IPS DF 6.9 (cell line): ENCODE measurements around the gene SBF2.

Experiments
- DNase-seq: peaks from one replicate; pipeline ENCODE4 v3.0.0-alpha.2; 2013; ENCODE audit warnings: low read depth, low spot score
- H3K27ac ChIP-seq: one replicate; pipeline ENCODE4 v1.5.1; 2013; ENCODE audit warnings: low read length, control low read depth
- H3K27me3 ChIP-seq: 2 replicates; pipeline ENCODE4 v1.6.1; 2013; ENCODE audit warnings: mild to moderate bottlenecking, low read length; ENCODE audit not compliant: control insufficient read depth, insufficient read depth
- H3K36me3 ChIP-seq: 2 replicates; pipeline ENCODE4 v1.6.1; 2013; ENCODE audit warnings: low read length; ENCODE audit not compliant: control insufficient read depth, insufficient read depth
- H3K4me1 ChIP-seq: 2 replicates; pipeline ENCODE4 v1.6.1; 2013; ENCODE audit warnings: low read length; ENCODE audit not compliant: control insufficient read depth, insufficient read depth
- H3K4me3 ChIP-seq: 2 replicates; pipeline ENCODE4 v1.5.1; 2013; ENCODE audit warnings: mild to moderate bottlenecking, low read length
- H3K9me3 ChIP-seq: 2 replicates; pipeline ENCODE4 v1.6.1; 2013; ENCODE audit warnings: low read length, inconsistent platforms; ENCODE audit not compliant: control insufficient read depth, insufficient read depth
- WGBS: extraction: QIAGEN DNeasy Blood & Tissue Kit; methylation state at CpG from one replicate; pipeline ENCODE4 v1.1.7; 2013; ENCODE audit warnings: mixed read lengths, missing lambda C conversion rate; ENCODE audit not compliant: insufficient read length, insufficient coverage; 5-methylcytosine and 5-hydroxymethylcytosine counted together

SBF2 gene

GRCh38 chr11:9771071-9771511, 522.9 kb downstream of the SBF2 start:
- WGBS, result no CpG with 5 or more reads among the region's 1 CpG
- Histone ChIP-seq H3K27me3 (no peaks in the 10 kb centered on the region), H3K36me3 (no peaks in the 10 kb centered on the region), H3K4me3 (no peak overlapping the region), H3K9me3 (no peaks in the 10 kb centered on the region), H3K27ac (no peak overlapping the region), H3K4me1 (peaks cover 2% of the 10 kb centered on the region; the same call in 1 of the 2 replicates)
- no peak for DNase-seq

GRCh38 chr11:9769621-9770020, 524.4 kb downstream of the SBF2 start:
- Histone ChIP-seq H3K4me1 (0 out of 2 replicates have a peak, but pooled peaks cover 1% of the 10 kb centered on the region), H3K9me3 (no peaks in the 10 kb centered on the region), H3K36me3 (no peaks in the 10 kb centered on the region), H3K27ac (no peak overlapping the region), H3K27me3 (no peaks in the 10 kb centered on the region), H3K4me3 (no peak overlapping the region)
- DNase-seq, result no peak
- WGBS, result no CpG with 5 or more reads among the region's 4 CpGs

GRCh38 chr11:9765320-9766101, 528.5 kb downstream of the SBF2 start:
- no peak overlapping the region for H3K27ac ChIP-seq
- H3K4me1 ChIP-seq, result 0 out of 2 replicates have a peak, but pooled peaks cover 1% of the 10 kb centered on the region
- no CpG with 5 or more reads among the region's 5 CpGs for WGBS
- no peak for DNase-seq
- H3K9me3 ChIP-seq, result no peaks in the 10 kb centered on the region
- H3K36me3 ChIP-seq, result no peaks in the 10 kb centered on the region
- H3K4me3 ChIP-seq, result no peak overlapping the region
- no peaks in the 10 kb centered on the region for H3K27me3 ChIP-seq

GRCh38 chr11:9763301-9763700, 530.7 kb downstream of the SBF2 start:
- H3K9me3 ChIP-seq, result no peaks in the 10 kb centered on the region
- H3K4me3 ChIP-seq, result no peak overlapping the region
- WGBS, result no CpG with 5 or more reads among the region's 1 CpG
- H3K4me1 ChIP-seq, result peaks cover 4% of the 10 kb centered on the region; the same call in 1 of the 2 replicates
- no peaks in the 10 kb centered on the region for H3K27me3 ChIP-seq
- no peak for DNase-seq
- no peak overlapping the region for H3K27ac ChIP-seq
- no peaks in the 10 kb centered on the region for H3K36me3 ChIP-seq

- no peak overlapping the region for H3K4me3 ChIP-seq
- WGBS, result no CpG with 5 or more reads among the region's 4 CpGs
- H3K9me3 ChIP-seq, result no peaks in the 10 kb centered on the region
- peaks cover 6% of the 10 kb centered on the region for H3K4me1 ChIP-seq
- no peaks in the 10 kb centered on the region for H3K36me3 ChIP-seq
- no peak overlapping the region for H3K27ac ChIP-seq
- DNase-seq, result no peak
- H3K27me3 ChIP-seq, result no peaks in the 10 kb centered on the region
Observed at GRCh38 chr11:9762531-9762930, 531.5 kb downstream of the SBF2 start.

DNA sequence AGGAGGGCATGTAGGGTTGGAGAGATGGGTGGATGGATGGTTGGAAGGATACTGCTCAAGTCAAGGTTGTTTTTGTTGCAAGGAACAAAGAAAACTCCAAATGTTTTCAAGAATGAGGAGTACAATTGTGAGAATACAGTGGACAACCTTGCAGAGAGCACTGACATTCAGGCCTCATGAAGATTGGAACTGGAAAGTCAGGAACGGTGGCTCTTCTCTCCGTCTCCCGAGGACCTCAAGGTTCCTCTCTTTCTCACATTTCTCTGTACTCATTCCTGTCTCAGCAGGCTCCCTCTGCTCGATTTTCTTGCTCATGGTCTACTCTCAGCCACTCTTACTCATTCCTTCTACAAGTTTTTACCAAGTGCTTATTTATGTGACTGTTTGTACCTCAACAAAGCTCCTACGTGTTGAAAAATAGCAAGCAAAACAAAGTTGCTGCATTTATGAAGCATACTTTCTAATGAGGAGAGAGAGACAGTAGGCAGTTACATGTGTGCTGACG, 532.5 kb downstream of the SBF2 start:
- Histone ChIP-seq H3K4me3 (no peak overlapping the region), H3K27me3 (no peaks in the 10 kb centered on the region), H3K9me3 (no peaks in the 10 kb centered on the region), H3K36me3 (no peaks in the 10 kb centered on the region), H3K4me1 (peaks cover 6% of the 10 kb centered on the region), H3K27ac (no peak overlapping the region)
- DNase-seq, result no peak
- WGBS, result no CpG with 5 or more reads among the region's 6 CpGs

DNA sequence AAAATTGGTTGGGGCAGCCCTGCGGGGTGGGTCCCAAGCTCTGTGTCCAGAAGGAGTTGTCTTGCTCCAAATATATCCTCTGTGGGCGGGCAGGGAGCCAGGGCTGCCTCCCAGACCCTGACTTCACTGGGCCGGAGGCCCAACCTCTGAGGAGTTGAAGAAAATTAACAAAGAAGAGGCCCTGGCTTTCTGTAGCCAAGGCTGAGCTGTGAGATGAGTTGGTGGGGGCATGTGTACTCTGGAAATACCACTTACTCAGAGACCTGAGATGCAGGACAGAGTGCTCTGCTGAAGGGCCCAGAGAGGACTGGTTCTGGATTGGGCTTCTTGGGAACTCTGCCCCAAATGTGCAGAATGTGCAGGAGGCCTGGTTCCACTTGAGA, 533.8 kb downstream of the SBF2 start:
- no peaks in the 10 kb centered on the region for H3K36me3 ChIP-seq
- no peaks in the 10 kb centered on the region for H3K9me3 ChIP-seq

DNA sequence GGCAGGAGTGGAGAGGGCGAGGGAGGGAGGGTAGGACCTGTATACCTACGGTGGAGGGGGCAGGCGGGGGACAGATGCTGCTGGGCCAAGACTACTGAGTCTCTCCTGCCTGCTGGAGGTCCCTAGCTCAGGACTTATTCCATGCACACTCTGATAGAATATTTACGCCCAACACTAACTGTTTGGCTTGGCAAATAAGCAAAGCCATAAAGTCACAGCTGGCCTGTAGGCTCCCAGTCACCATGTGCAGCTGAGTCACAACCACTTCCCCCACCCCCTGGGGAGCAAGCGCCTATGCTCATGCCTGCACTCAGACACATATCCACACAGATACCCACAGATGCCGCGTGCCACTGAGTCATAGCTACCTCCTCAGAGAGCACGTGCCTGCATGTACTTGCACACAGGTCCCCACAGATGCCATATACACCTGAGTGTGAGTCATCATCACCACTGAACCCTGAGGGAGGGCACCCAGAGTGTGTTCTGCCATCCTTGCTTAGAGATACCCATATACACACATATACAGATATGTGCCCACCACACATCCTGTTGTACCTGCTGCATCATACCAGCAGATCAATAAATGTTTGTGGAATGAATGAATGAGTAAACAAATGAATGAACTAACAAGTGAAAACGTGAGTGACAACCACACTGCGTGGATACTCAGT, 534.4 kb downstream of the SBF2 start:
- Histone ChIP-seq H3K4me1 (peaks cover 4% of the 10 kb centered on the region), H3K27ac (no peak overlapping the region)

More for the DNA sequence above, 533.8 kb downstream of the SBF2 start:
- Histone ChIP-seq H3K27ac (no peak overlapping the region), H3K4me3 (no peak overlapping the region), H3K4me1 (peaks cover 4% of the 10 kb centered on the region), H3K27me3 (no peaks in the 10 kb centered on the region)
- DNase-seq, result no peak
- WGBS, result no CpG with 5 or more reads among the region's 3 CpGs

DNA sequence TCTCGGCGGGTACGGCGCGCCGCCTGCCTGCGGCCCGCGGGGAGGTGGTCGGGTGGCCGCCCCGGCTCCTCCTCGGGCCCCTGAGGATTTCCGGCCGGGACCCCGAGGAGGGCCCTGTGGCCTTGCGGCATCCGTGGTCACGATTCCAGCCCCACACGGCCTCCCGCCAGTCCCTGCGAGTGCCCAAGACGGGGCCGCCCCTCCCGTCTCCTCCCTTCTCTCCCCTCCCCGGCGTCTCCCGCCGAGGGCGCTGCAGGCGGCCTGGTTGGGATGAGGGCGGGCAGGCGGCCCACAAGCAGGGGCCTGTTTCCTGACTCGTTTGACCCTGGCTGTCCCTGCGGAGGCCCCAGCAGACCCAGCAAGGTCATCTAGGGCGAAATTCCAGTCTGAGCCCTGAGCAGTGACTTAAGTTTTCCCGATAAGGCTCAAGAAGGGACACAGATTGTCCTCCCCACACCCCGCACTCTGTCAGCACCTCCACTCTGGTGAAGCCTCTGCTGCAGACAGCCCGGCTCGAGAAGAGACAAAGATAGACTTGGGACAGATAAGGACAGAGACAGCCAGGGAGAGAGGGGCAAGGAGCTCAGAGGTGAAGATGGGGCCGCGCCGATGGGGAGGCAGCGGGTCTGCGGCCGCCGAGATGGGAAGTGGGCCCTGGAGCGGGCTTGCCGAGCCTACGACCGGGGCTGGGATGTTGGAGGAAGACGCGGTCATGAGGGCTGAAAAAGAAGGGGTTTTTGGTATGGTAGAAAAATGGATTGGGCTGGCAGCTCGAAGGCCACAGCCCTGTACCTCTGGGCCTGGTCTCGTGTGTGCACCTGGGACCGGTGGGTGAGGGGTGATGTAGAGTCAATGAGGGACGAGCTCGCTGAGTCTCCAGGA, 535.1 kb downstream of the SBF2 start:
- 100% methylated on average over 2 of the region's 58 CpGs for WGBS
- Histone ChIP-seq H3K9me3 (no peaks in the 10 kb centered on the region), H3K27me3 (no peaks in the 10 kb centered on the region), H3K27ac (no peak overlapping the region), H3K4me1 (peaks cover 4% of the 10 kb centered on the region), H3K4me3 (peak overlapping the region; percentile 13; the same call in 1 of the 2 replicates), H3K36me3 (no peaks in the 10 kb centered on the region)
- no peak for DNase-seq

More for the DNA sequence above, 534.4 kb downstream of the SBF2 start:
- Histone ChIP-seq H3K27me3 (no peaks in the 10 kb centered on the region), H3K9me3 (no peaks in the 10 kb centered on the region), H3K36me3 (no peaks in the 10 kb centered on the region), H3K4me3 (no peak overlapping the region)
- DNase-seq, result no peak
- no CpG with 5 or more reads among the region's 10 CpGs for WGBS
